Measurements from ENCODE around the gene SCAMP4.

Gene SCAMP4

GRCh38 chr19:1938071-1938470, 32.9 kb downstream of the SCAMP4 start:
- DNase-seq (ENCODE audit: low read depth), result no peak

- DNase-seq (ENCODE audit: low read depth), result no peak
Measured at GRCh38 chr19:1941146-1942077, 36.2 kb downstream of the SCAMP4 start, which contains the start of gene CSNK1G2. TSS of gene CSNK1G2 (plus strand) at chr19:1941172. CDS start at chr19:1969773, 28,601 bp downstream.

GRCh38 chr19:1942078-1942933, 37.1 kb downstream of the SCAMP4 start:
- peak; percentile 46 for DNase-seq (ENCODE audit: low read depth)

- no peak for DNase-seq (ENCODE audit: low read depth)
Measured at GRCh38 chr19:1942934-1943555, 37.8 kb downstream of the SCAMP4 start.

- no peak for DNase-seq (ENCODE audit: low read depth)
Measured at GRCh38 chr19:1943661-1944087, 38.5 kb downstream of the SCAMP4 start.

GRCh38 chr19:1944088-1944915, 39.1 kb downstream of the SCAMP4 start:
- DNase-seq (ENCODE audit: low read depth), result no peak

- no peak for DNase-seq (ENCODE audit: low read depth)
Measured at GRCh38 chr19:1944916-1945561, 39.8 kb downstream of the SCAMP4 start.

- DNase-seq (ENCODE audit: low read depth), result no peak
Measured at GRCh38 chr19:1945899-1946298, 40.7 kb downstream of the SCAMP4 start.

GRCh38 chr19:1947651-1948209, 42.5 kb downstream of the SCAMP4 start:
- DNase-seq (ENCODE audit: low read depth), result no peak

GRCh38 chr19:1949304-1950101, 44.3 kb downstream of the SCAMP4 start:
- no peak for DNase-seq (ENCODE audit: low read depth)

- DNase-seq (ENCODE audit: low read depth), result no peak
Measured at GRCh38 chr19:1950640-1951039, 45.4 kb downstream of the SCAMP4 start.

GRCh38 chr19:1952635-1953034, 47.4 kb downstream of the SCAMP4 start:
- DNase-seq (ENCODE audit: low read depth), result no peak

GRCh38 chr19:1953037-1953436, 47.8 kb downstream of the SCAMP4 start:
- DNase-seq (ENCODE audit: low read depth), result no peak

- DNase-seq (ENCODE audit: low read depth), result no peak
Measured at GRCh38 chr19:1953441-1954094, 48.4 kb downstream of the SCAMP4 start.

GRCh38 chr19:1954532-1954933, 49.3 kb downstream of the SCAMP4 start:
- DNase-seq (ENCODE audit: low read depth), result no peak

- no peak for DNase-seq (ENCODE audit: low read depth)
Measured at GRCh38 chr19:1955171-1956121, 50.2 kb downstream of the SCAMP4 start.

GRCh38 chr19:1956122-1956494, 50.9 kb downstream of the SCAMP4 start:
- DNase-seq (ENCODE audit: low read depth), result no peak

Measured in stimulated activated CD4-positive, alpha-beta T cell treated with anti-CD3 and anti-CD28 coated beads, Interleukin-2, amount 100 ng/mL, for 4 hours (primary cell).